Muscle layer of colon (tissue), 2 donors: Measurements from ENCODE around the gene TAS2R38.

Source experiments
- H3K27ac ChIP-seq: one replicate; pipeline ENCODE4 v1.7.0; 2013; ENCODE audit warnings: low read depth, mild to moderate bottlenecking, low read length, moderate library complexity
- H3K27me3 ChIP-seq, 2 donors: one replicate each; pipeline ENCODE4 v1.7.0; 2013; ENCODE audit warnings: low read length in 2 of 2, mild to moderate bottlenecking in 2 of 2; ENCODE audit not compliant: insufficient read depth in 2 of 2, control insufficient read depth in 1 of 2
- H3K36me3 ChIP-seq: one replicate; pipeline ENCODE4 v1.7.0; 2013; ENCODE audit warnings: mild to moderate bottlenecking, low read length; ENCODE audit not compliant: insufficient read depth
- H3K4me1 ChIP-seq: one replicate; pipeline ENCODE4 v1.7.0; 2013; ENCODE audit warnings: mild to moderate bottlenecking, low read length; ENCODE audit not compliant: insufficient read depth
- H3K4me3 ChIP-seq, 2 donors: one replicate each; pipeline ENCODE4 v1.7.0; 2013; ENCODE audit warnings: low read length in 2 of 2, low read depth in 1 of 2, mild to moderate bottlenecking in 1 of 2, moderate library complexity in 1 of 2
- H3K9ac ChIP-seq: one replicate; pipeline ENCODE4 v1.7.0; 2013; ENCODE audit warnings: low read length
- H3K9me3 ChIP-seq: one replicate; pipeline ENCODE4 v1.7.0; 2013; ENCODE audit warnings: mild to moderate bottlenecking, low read length
- donor health status: abdominal sarcoma.
- donor health status: Adenocarcinoma of cecum.

TAS2R38 gene

GRCh38 chr7:141945356-141945755, 28.2 kb downstream of the TAS2R38 start:
- Histone ChIP-seq H3K36me3 (no peaks in the 10 kb centered on the region), H3K4me3 (no peak overlapping the region), H3K9me3 (no peaks in the 10 kb centered on the region), H3K4me1 (no peaks in the 10 kb centered on the region), H3K27me3 (no peaks in the 10 kb centered on the region), H3K27ac (no peak overlapping the region), H3K9ac (no peak overlapping the region)

- Histone ChIP-seq H3K36me3 (no peaks in the 10 kb centered on the region), H3K9me3 (no peaks in the 10 kb centered on the region), H3K27ac (no peak overlapping the region), H3K9ac (no peak overlapping the region), H3K4me3 (no peak overlapping the region), H3K4me1 (no peaks in the 10 kb centered on the region), H3K27me3 (no peaks in the 10 kb centered on the region)
These were observed 28.8 kb downstream of the TAS2R38 start for GRCh38 chr7:141944811-141945210.

- H3K9me3 ChIP-seq: no peaks in the 10 kb centered on the region
- no peaks in the 10 kb centered on the region for H3K36me3 ChIP-seq
- H3K9ac ChIP-seq: no peak overlapping the region
- no peaks in the 10 kb centered on the region for H3K4me1 ChIP-seq
- no peak overlapping the region for H3K27ac ChIP-seq
- H3K27me3 ChIP-seq: no peaks in the 10 kb centered on the region
- no peak overlapping the region for H3K4me3 ChIP-seq
These were observed 29.7 kb downstream of the TAS2R38 start for GRCh38 chr7:141943846-141944245.

- Histone ChIP-seq H3K9ac (no peak overlapping the region), H3K27me3 (no peaks in the 10 kb centered on the region), H3K4me3 (no peak overlapping the region), H3K9me3 (no peaks in the 10 kb centered on the region), H3K4me1 (no peaks in the 10 kb centered on the region), H3K36me3 (no peaks in the 10 kb centered on the region), H3K27ac (no peak overlapping the region)
These were observed 32.5 kb downstream of the TAS2R38 start for GRCh38 chr7:141941075-141941474.

- Histone ChIP-seq H3K9ac (no peak overlapping the region), H3K4me1 (no peaks in the 10 kb centered on the region), H3K27ac (no peak overlapping the region), H3K4me3 (no peak overlapping the region), H3K9me3 (no peaks in the 10 kb centered on the region), H3K36me3 (no peaks in the 10 kb centered on the region), H3K27me3 (no peaks in the 10 kb centered on the region)
These were observed 43.4 kb downstream of the TAS2R38 start for GRCh38 chr7:141930211-141930610.

GRCh38 chr7:141928845-141929195, 44.8 kb downstream of the TAS2R38 start:
- H3K4me3 ChIP-seq: no peak overlapping the region

GRCh38 chr7:141928146-141928844, 45.3 kb downstream of the TAS2R38 start:
- Histone ChIP-seq H3K9me3 (no peaks in the 10 kb centered on the region), H3K27ac (no peak overlapping the region), H3K36me3 (no peaks in the 10 kb centered on the region), H3K4me3 (no peak overlapping the region), H3K9ac (no peak overlapping the region), H3K4me1 (no peaks in the 10 kb centered on the region), H3K27me3 (no peaks in the 10 kb centered on the region)

More at GRCh38 chr7:141928845-141929195, 44.8 kb downstream of the TAS2R38 start:
- no peaks in the 10 kb centered on the region for H3K9me3 ChIP-seq
- H3K27me3 ChIP-seq: no peaks in the 10 kb centered on the region
- no peak overlapping the region for H3K9ac ChIP-seq
- H3K36me3 ChIP-seq: no peaks in the 10 kb centered on the region
- H3K4me1 ChIP-seq: no peaks in the 10 kb centered on the region
- H3K27ac ChIP-seq: no peak overlapping the region
